OCI-LY1 (cell line): ENCODE data around the gene BHLHE40.

ENCODE experiments used
- H2AFZ ChIP-seq: fragments of 200-600 bp; sonication (generic), shearing (Covaris generic); 2 replicates; pipeline ENCODE4 v1.6.0; 2014; ENCODE audit warnings: antibody characterized with exemption, mild to moderate bottlenecking, low read length
- H3F3A ChIP-seq: fragments of 200-600 bp; sonication (generic), shearing (Covaris generic); 2 replicates; pipeline ENCODE4 v1.6.0; 2014; ENCODE audit warnings: mild to moderate bottlenecking, antibody characterized with exemption, low read length, moderate library complexity; ENCODE audit not compliant: insufficient read depth
- H3K27ac ChIP-seq: fragments of 200-600 bp; sonication (generic); 2 replicates; pipeline ENCODE4 v1.5.1; 2014; ENCODE audit warnings: low read length, mixed run types, mild to moderate bottlenecking, low read depth; ENCODE audit not compliant: poor library complexity, severe bottlenecking
- H3K27me3 ChIP-seq: fragments of 200-600 bp; sonication (generic); 2 replicates; pipeline ENCODE4 v1.6.0; 2014; ENCODE audit warnings: antibody characterized with exemption, mild to moderate bottlenecking, low read length, moderate library complexity; ENCODE audit not compliant: insufficient read depth
- H3K36me3 ChIP-seq: fragments of 200-600 bp; sonication (generic); 2 replicates; pipeline ENCODE4 v1.6.1; 2014; ENCODE audit warnings: mild to moderate bottlenecking, antibody characterized with exemption, low read length, moderate library complexity, mixed read lengths; ENCODE audit not compliant: insufficient read depth
- H3K4me1 ChIP-seq: fragments of 200-600 bp; sonication (generic); 2 replicates; pipeline ENCODE4 v1.5.1; 2014; ENCODE audit warnings: mild to moderate bottlenecking, low read length, moderate library complexity; ENCODE audit not compliant: insufficient read depth, severe bottlenecking
- H3K4me2 ChIP-seq: fragments of 200-600 bp; sonication (generic), shearing (Covaris generic); 2 replicates; pipeline ENCODE4 v1.6.1; 2014; ENCODE audit warnings: low read length
- H3K4me3 ChIP-seq: fragments of 200-600 bp; sonication (generic); 2 replicates; pipeline ENCODE4 v1.5.1; 2014; ENCODE audit warnings: low read length, low read depth, mild to moderate bottlenecking, mixed read lengths; ENCODE audit not compliant: poor library complexity, severe bottlenecking
- H3K79me2 ChIP-seq: fragments of 200-600 bp; shearing (Covaris generic); 2 replicates; pipeline ENCODE4 v1.6.1; 2016; ENCODE audit warnings: mixed run types, low read length, mixed read lengths; ENCODE audit not compliant: insufficient read depth
- H3K9ac ChIP-seq: fragments of 200-600 bp; sonication (generic), shearing (Covaris generic); 2 replicates; pipeline ENCODE4 v1.6.1; 2014; ENCODE audit warnings: mild to moderate bottlenecking, low read length, mixed read lengths
- H3K9me2 ChIP-seq: fragments of 200-600 bp; sonication (generic), shearing (Covaris generic); 2 replicates; pipeline ENCODE4 v1.6.1; 2014; ENCODE audit warnings: low read depth, mild to moderate bottlenecking, low read length, mixed read lengths
- H3K9me3 ChIP-seq: fragments of 200-600 bp; shearing (Covaris generic); 2 replicates; pipeline ENCODE4 v1.6.1; 2014; ENCODE audit warnings: low read length, mixed read lengths
- H4K20me1 ChIP-seq: fragments of 200-600 bp; sonication (generic), shearing (Covaris generic); 2 replicates; pipeline ENCODE4 v1.6.0; 2016; ENCODE audit warnings: mild to moderate bottlenecking, low read length; ENCODE audit not compliant: insufficient read depth
- EZH2 ChIP-seq: fragments of 200-600 bp; sonication (generic), shearing (Covaris generic); IDR thresholded peaks from 2 replicates; pipeline ENCODE4 v1.8.0; 2017; ENCODE audit warnings: borderline replicate concordance, mixed run types, mild to moderate bottlenecking, antibody characterized with exemption, low read length, moderate library complexity, mixed read lengths
- TF ChIP-seq, protein P1 (sequence below): fragments of 200-600 bp; sonication (generic), shearing (Covaris generic); IDR thresholded peaks from 2 replicates; pipeline ENCODE4 v1.5.1; 2017; ENCODE audit warnings: mild to moderate bottlenecking, antibody characterized with exemption, low read length, moderate library complexity, mixed read lengths

Gene BHLHE40

DNA sequence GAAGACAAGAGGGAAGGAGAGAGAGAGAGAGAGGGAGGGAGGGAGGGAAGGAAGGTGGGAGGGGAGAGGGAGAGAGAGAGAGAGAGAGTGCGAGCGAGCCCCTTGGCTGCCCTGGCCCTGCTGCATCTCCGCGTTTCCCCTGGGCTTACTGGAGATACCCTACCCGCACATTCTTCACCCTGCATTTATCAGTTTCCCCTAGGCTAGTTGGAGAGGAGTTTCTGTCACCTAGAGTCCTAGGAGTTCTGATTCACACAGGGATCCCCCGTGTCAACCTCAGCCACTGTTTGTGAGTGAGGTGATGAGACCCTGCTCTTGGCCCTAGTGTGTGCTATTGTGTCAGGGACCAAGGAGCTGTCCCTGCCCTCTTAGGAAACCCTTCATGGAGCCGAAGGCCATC, 18.7 kb downstream of the BHLHE40 start:
- Histone ChIP-seq H3K79me2 (no peaks in the 10 kb centered on the region), H3K27me3 (no peaks in the 10 kb centered on the region), H4K20me1 (no peaks in the 10 kb centered on the region), H3K4me3 (no peak overlapping the region), H2AFZ (no peak overlapping the region), H3K9me3 (no peaks in the 10 kb centered on the region), H3K4me2 (no peak overlapping the region), H3F3A (no peaks in the 10 kb centered on the region), H3K9me2 (no peaks in the 10 kb centered on the region), H3K36me3 (no peaks in the 10 kb centered on the region), H3K4me1 (no peaks in the 10 kb centered on the region), H3K9ac (no peak overlapping the region), H3K27ac (no peak overlapping the region)
- TF ChIP-seq, protein P1, sequence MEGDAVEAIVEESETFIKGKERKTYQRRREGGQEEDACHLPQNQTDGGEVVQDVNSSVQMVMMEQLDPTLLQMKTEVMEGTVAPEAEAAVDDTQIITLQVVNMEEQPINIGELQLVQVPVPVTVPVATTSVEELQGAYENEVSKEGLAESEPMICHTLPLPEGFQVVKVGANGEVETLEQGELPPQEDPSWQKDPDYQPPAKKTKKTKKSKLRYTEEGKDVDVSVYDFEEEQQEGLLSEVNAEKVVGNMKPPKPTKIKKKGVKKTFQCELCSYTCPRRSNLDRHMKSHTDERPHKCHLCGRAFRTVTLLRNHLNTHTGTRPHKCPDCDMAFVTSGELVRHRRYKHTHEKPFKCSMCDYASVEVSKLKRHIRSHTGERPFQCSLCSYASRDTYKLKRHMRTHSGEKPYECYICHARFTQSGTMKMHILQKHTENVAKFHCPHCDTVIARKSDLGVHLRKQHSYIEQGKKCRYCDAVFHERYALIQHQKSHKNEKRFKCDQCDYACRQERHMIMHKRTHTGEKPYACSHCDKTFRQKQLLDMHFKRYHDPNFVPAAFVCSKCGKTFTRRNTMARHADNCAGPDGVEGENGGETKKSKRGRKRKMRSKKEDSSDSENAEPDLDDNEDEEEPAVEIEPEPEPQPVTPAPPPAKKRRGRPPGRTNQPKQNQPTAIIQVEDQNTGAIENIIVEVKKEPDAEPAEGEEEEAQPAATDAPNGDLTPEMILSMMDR = no peak
- TF ChIP-seq EZH2 = no peak

DNA sequence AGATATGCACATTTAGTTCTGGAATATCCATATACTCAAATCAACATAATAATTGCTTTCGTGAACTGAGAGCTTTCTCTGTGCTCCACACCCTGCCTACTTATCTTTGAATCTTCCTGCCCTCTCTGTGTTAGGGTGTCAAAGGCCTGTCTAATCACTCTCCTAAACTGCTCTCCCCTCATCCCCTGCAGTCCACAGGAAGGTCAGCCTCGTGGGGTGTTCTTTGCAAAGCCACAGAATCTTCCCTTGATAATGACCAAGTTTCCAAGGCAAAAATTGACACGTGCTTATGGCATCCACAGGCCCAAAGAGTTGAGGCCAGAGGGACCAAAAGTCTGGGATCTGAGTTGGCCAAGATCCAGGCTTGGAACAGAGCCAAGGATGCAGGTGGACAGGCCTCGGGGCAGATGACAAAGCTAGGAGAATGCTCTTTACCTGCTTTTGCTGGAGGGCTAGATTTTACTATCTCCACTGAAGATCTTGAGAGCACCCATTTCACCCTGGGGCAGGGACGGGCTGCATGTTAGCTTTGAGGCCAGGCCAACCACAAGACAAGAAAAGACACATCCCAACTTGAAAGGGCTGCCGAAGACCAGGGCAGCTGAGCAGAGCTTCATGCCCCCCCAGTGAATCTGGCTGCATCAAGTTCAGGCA, 20.4 kb downstream of the BHLHE40 start:
- H3K9me3 ChIP-seq = no peaks in the 10 kb centered on the region
- H3F3A ChIP-seq = no peaks in the 10 kb centered on the region
- H3K27me3 ChIP-seq = no peaks in the 10 kb centered on the region
- H2AFZ ChIP-seq = no peak overlapping the region
- no peaks in the 10 kb centered on the region for H3K4me1 ChIP-seq
- no peaks in the 10 kb centered on the region for H3K36me3 ChIP-seq
- TF ChIP-seq EZH2 = no peak
- TF ChIP-seq, protein P1 = no peak
- no peaks in the 10 kb centered on the region for H3K79me2 ChIP-seq
- H3K4me3 ChIP-seq = no peak overlapping the region
- no peak overlapping the region for H3K4me2 ChIP-seq
- H3K9me2 ChIP-seq = no peaks in the 10 kb centered on the region
- H4K20me1 ChIP-seq = no peaks in the 10 kb centered on the region
- no peak overlapping the region for H3K9ac ChIP-seq
- no peak overlapping the region for H3K27ac ChIP-seq

DNA sequence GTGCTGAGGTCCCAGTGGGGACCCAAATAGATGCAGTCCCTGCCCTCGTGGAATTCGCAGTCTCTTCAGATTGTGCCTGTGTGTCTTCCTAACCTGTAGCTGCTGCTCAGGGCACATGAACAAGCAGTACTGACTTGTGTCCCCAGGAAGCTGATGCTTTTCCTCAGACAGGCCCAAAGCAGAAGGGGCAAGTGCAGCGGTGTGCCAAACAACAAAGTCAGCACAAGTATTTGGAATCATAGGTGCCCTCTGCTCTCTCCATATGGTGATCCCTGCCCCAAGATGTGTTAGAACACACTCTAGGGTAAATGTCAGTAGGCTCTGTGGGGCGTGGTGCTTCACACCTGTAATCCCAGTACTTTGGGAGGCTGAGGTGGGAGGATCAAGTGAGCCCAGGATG, 21.9 kb downstream of the BHLHE40 start:
- Histone ChIP-seq H3K79me2 (no peaks in the 10 kb centered on the region), H3K4me1 (no peaks in the 10 kb centered on the region), H3F3A (no peaks in the 10 kb centered on the region), H4K20me1 (no peaks in the 10 kb centered on the region), H2AFZ (no peak overlapping the region), H3K9ac (no peak overlapping the region), H3K9me2 (no peaks in the 10 kb centered on the region), H3K27ac (no peak overlapping the region), H3K4me2 (no peak overlapping the region), H3K4me3 (no peak overlapping the region), H3K36me3 (no peaks in the 10 kb centered on the region), H3K27me3 (no peaks in the 10 kb centered on the region), H3K9me3 (no peaks in the 10 kb centered on the region)
- TF ChIP-seq, protein P1 = no peak
- no peak for TF ChIP-seq EZH2
